KG1 (cell line): ENCODE measurements around the gene SPEM1.
A peak's percentile ranks its signal among the peaks of the same experiment; 100 is the strongest.

Source experiments
- DNase-seq: peaks from one replicate; lab custom pipeline; 2025; lab: John Stamatoyannopoulos, UW

Gene SPEM1

DNA sequence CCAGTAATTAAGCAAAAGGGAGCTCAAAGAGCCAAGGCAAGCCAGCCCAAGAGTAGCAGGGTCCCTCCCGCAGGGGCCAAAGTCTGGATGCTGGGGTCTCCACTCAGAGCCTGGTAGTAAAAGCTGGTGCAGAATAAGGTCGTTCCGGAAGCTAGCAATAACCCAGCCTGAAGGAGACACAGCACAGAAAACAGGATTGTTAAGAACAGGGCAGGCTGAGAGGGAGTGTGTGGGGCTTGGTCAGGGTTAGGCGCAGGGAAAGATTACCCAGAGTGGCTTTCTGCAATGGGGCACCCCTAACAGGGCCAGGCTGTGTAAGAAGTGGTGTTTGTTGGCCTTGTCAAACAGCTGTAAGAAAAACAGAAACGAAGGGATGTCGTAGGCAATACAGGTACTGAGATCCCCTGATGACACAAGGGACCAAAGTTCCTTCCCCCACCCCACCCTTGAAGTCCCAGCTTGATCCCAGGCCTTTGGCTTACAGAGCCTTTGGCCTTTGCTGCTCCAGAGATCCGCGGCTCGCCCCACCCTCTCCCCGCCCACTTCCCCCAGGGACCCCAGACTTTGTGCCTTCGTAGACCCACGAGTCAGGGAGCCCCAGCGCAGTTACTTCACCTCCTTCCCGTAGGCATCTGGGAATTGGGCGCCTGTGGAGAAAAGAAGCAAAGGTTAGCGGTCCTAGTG, 16.9 kb upstream of the SPEM1 start:
- no peak for DNase-seq

DNA sequence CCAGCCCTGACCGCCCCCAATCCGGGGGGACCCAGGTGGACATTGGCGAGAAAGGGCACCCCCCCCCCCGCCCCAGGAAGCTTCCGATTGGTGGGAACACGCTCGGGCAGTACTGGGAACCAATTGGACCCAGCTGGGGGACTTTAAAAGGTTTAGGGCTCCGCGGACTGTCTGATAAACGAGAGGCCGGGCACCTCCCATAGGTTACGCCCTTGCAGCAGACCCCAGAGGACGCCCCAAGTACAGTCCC, 16.5 kb upstream of the SPEM1 start:
- DNase-seq = no peak

DNA sequence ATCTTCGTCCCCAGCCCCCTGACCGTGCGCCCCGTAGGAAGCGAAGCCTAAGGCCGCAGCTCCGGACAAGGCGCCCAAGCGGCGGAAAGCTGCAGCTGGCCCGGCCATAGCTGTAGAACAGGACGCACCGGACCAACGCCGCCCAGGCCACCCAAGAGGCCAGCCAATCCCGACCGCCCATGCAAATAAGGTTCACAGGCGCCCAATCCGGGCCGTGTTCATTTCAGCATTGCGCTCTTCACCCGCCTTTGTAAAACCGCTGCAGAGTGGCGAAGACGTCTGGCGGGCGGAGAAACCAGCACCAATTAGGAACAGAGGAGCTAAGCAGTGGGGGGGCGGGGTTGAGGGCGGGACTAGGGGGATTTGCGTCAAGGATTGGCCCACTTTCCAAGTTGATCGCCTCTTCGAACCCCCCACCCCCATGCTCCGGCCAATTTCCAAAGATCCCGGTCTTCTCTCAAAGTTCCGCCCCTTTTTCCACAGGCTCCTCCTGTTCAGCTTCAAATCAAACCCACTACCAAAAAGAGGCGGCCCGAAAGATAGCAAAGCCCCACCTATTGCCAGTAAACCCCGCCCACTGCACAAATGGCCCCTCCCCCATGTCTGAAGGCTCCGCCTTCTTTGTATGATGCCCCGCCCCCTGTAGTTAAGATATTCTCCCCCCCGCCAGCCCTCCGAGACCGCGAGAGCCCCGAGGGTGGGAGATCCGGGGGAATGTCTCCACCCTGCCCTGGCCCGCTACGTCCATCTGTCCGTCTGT, 16.0 kb upstream of the SPEM1 start, which contains the start of gene TMEM256:
TMEM256 (minus strand) TSS at position 121 of the 760 bp plus-strand sequence; CDS start at position 108, 13 bp downstream.
- peak; percentile 72 for DNase-seq

DNA sequence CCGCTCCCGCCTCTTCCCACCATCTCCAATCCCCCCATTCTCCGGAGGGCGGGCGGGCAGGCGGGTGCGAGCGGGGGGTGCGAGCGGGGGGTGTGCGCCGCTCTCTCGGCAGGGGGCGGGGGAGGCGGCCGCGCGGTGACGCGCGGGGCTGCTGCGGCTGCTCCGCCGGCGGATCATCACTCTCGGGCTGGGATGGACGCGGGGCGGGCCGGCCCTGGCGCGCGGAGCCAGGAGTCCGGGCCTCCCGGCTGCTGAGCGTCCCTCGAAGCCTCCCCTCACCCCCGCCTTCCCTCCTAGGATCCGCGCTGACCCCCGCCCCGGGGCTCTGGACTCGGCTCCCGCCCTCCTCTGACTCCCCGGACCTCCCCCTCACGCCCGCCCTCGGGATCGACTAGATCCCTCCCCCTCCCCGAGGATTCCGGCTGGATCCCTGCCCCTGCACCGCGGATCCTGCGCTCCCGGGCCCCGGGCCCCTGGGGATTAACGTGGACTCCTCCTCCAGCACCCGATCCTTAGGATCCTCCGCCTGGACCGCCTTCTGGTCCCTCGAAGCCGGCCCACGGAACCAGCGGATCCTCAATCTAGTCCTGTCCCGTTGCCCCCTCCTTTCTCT, 15.3 kb upstream of the SPEM1 start:
- no peak for DNase-seq

DNA sequence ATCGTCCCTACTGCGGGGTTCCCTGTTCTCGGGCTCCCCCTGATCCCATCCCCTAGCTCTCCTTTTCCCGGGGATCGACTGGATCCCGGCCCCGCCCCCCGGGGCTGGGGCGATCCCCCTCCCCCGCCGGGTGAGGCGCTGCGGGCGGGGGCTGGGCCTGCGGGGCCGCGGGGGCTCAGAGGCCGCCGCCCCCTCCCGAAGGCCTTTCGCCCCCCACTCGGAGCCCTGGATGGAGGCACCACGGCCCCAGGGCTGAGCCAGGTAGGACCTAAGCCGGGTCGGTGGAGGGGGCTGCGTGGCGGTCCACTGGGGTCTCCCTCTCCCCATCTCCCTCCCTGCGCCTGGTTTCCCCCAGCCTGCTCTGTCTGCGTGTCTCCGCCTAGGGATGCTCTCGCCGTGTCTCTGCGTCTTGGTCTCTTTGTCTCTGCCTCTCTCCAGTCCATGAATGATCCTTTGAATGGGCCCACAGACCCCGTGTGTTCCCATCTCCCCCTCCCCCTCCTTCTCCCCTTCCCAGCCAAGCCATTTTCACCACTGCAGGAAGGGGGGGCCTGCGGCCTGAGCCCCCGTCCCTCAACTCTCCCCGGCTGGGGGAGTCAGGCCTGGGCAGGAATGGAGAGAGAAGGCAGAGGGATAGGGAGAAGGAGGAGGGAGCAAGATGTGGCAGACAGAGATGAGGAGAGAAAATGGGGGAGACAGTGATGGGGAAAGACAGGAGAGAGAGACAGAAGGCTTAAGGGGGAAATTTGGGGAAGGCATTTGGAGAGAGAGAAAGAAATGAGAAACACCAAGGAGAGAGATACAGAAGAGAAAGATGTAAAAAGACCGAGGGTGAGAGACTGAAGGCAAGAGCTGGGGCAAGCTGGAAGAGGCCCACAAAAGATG, 14.5 kb upstream of the SPEM1 start:
- no peak for DNase-seq

DNA sequence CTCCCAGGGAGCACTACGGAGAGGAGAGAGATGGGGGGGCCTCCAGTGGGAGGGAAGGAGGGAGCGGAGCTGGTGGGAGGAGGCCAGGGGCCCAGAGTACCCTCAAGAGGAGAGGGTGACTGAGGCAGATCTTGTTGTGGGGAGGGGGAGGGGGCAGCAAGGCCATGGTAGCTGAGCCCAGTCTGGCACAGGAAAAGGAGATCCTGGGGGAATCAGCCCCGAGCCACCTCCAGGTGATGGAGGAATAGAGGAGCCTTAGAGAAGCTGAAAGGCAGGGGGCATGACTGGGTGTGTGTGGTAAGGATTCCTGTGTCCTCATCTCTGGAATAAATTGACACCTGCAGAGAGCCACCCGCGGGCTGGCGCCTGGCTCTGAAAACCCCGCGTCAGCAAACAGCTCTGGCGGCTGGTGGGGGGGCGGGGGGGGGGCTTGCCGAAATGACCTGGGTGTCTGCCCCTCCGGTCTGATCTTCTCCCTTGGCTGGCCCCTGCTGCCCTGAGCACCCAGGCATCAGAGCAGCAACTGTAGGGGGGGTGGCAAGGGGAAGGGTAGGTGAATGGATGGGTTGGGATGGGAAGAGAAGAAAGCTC, 13.8 kb upstream of the SPEM1 start:
- DNase-seq = no peak

DNA sequence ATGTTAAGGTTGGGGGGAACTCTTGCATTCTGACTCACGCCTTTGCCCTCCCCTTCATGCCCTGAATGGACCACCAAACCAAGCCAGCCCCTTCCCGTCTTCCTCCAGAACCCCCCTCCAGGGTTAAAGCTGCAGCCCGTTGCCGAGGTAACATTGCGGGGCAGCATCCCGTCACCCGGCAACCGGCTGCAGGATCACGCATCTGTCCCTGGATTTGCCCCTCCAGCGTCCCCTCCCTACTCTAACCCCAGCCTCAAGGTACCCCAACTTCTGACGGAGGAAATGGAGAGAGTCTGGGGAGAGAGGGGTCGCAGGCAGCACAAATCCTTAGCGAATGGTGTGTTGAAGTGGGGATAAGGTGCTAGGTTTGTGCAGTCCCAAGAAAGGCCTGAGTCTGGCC, 13.0 kb upstream of the SPEM1 start:
- DNase-seq = no peak

DNA sequence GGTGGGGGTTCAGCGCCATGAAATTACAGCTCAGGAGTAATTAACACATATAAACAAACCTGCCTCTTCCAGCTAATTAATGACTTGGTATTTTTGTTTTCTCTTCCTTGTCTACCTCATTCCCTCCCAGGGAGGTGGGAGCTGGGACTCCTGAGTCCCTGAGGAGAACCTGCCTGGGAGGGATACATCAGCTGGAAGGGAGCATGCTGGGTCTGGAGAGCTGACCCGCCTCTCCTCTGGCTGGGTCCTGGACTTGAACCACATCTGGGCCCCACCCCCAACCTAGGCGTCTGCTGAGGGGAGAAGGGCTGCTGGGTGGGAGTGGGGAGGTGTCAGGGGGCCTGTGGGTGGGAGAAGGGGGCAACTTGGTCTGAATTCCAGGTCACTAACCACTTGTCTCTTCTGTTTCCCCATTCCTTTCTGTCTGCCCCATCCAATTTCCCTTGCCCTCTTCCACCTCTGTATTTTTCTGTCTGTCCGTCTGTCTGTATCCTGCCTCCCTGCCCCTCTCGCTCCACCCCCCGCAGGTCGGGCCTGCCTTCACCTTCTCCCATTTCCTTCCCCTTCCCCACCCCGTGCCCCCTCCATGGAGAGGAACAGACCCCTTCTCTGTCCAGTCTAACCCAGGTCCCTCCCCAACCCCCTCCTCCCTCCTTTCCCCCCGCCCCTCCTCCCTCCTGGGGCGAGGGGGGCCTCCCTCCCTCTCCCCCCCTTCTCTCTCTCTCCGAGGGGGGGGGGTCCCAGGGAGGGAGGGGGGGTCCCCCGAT, 12.5 kb upstream of the SPEM1 start, which contains the start of gene NLGN2:
NLGN2 (plus strand) TSS at position 361 of the 767 bp plus-strand sequence. CDS start 411 bp downstream, outside the sequence.
- DNase-seq = no peak

DNA sequence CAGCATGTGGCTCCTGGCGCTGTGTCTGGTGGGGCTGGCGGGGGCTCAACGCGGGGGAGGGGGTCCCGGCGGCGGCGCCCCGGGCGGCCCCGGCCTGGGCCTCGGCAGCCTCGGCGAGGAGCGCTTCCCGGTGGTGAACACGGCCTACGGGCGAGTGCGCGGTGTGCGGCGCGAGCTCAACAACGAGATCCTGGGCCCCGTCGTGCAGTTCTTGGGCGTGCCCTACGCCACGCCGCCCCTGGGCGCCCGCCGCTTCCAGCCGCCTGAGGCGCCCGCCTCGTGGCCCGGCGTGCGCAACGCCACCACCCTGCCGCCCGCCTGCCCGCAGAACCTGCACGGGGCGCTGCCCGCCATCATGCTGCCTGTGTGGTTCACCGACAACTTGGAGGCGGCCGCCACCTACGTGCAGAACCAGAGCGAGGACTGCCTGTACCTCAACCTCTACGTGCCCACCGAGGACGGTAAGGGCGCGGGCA, 11.8 kb upstream of the SPEM1 start:
- DNase-seq = no peak

DNA sequence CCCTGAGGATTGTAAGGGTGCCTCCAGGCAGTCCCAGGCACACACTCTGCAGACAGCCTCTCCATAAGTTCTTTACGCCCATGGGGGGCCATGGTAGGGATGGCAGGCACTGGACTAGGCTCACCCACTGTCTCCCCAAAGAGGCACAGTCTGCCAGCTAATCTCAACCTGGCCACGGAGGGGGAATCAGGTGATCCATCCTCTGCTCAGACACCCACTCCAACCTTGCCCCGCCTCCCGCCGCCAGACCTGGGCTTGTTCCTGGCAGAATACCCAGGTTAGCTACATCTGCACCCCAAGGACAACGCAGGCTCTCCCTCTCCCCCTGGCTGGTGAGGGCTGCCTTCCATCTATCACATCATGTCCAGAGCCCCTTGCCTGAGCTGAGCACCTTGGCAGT, 11.3 kb upstream of the SPEM1 start:
- DNase-seq = no peak

DNA sequence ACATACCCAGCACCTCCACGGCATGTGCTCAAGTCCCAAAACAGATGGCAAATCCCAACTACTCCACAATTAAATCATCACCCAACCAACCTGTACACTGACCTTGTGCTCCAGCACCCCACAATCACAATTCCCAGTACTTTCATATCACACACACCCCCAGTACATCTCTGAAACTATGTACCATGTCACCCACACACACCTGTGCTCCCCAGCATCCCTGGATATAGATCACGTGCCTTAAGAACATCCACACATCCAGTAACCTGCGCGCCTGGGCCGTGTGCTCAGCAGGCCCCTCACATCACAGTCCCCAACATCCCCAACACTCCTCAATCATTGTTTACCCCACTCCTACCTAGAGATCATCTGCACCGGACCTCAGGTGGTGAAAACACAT, 10.4 kb upstream of the SPEM1 start:
- no peak for DNase-seq

DNA sequence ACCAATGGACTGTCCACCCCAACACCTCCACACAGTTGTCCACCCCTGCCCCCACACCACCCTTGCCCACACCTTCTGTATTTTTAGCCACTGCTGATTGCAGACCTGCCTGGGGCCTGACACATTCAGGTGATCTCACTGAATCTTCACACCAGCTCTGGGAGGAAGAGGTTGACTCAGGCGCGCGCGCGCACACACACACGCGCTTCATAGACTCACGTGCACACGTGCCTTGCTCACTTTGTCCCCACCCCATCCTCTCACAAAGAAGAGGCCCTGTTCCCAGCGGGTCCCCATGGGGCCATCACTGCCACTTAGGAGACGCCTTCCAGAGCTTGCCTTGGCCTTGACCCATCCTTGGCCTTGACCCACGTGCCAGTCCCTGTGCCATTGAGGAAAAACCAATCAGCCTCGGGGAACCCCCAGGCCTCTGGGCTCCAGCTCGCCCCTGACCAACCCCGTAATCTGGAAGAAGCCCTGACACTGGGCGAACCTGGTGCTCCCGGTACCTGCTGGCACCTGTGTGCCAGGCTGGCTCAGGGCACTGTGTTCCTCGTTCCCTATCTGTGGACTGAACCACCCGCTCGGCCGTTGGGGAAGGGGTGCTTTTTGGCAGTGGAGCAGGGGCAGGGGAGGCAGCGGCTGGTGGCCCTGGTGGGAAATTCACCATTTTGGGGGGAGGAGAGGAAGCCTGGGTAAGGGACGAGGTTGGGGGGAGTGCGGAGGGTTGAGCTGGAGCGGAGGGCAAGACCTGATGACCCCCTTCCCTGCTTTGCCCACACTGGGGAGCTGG, 9.3 kb upstream of the SPEM1 start:
- no peak for DNase-seq

DNA sequence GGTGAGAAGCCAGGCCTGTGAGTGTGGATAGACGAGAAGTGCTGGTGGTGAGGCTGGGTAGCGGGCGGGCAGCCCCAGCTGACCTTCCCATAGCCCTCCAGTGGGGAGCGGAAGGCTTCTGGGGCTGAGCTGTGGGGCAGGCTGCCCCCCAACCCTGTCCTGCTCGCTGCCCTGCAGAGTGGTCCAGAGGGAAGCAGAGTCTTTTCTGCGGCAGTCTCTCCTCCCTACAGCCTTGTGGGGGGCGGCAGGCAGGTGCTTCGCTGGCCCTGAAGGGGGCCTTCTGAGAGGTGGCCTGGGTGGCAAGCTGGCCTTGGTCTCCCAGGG, 8.7 kb upstream of the SPEM1 start:
- DNase-seq = no peak

DNA sequence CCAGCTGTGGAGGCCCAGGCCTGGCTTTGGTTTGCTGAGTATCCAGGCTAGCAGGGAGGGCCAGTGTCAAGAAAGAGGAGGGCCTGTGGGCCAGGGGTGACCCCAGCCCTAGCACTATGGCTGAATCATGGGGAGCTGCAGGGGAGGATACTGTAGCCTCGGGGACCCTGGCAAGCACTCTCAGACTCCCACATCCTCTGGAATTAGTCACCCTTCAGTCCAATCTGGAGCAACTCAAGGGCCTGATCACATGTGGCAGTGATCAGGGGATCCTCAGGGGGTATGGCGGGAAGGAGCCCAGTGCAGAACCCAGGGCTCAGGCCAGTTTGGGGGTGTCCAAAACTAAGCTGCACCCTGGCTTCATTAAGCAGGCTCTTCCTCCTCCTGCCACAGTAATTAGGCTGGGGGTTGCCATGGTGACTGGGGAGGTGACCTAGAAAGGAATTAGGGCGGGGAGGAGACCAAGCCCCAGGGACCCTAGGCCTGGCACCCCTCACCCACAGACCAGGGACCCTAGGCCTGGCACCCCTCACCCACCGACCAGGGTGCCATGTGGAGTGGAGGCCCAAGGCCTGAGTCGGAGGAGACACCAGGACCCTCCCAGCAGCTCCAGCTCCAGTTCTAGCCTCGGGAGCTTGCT, 6.7 kb upstream of the SPEM1 start:
- no peak for DNase-seq

DNA sequence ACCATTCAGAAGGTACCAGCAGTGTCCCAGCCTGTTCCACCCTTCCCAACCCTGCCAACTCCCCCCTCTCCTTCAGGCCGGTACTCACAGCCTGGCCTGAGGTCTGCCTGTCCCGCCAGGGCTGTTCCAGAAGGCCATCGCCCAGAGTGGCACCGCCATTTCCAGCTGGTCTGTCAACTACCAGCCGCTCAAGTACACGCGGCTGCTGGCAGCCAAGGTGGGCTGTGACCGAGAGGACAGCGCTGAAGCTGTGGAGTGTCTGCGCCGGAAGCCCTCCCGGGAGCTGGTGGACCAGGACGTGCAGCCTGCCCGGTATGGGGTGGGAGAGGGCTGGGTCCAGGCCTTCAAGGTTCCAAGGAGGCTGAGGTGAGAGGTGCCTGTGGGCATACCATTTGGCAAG, 5.3 kb upstream of the SPEM1 start:
- no peak for DNase-seq

DNA sequence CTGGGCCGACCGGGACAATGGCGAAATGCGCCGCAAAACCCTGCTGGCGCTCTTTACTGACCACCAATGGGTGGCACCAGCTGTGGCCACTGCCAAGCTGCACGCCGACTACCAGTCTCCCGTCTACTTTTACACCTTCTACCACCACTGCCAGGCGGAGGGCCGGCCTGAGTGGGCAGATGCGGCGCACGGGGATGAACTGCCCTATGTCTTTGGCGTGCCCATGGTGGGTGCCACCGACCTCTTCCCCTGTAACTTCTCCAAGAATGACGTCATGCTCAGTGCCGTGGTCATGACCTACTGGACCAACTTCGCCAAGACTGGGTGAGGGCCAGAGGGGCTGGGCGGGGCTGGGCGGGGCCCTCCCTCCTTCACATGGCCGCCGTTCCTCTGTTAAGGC, 4.3 kb upstream of the SPEM1 start:
- DNase-seq = no peak

DNA sequence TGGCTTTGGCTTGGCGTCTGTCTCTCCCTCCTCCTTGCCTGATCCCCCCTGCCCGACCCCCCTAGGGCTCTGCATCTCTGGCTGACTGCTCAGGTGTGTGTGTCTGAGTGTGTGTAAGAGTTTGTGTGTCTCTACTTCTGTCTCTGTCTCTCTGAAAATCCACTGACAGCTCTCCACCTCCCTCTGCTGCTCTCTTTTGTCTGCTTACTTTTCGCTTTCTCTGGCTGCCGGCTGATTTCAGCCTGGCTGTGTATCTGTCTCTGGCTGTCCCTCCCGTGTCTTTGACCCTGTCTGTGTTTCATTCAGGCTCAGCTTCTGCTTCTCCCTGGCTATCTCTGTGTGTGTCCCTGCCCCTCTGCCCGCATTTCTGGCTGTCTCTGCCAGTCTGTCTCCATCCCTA, 3.8 kb upstream of the SPEM1 start:
- no peak for DNase-seq

DNA sequence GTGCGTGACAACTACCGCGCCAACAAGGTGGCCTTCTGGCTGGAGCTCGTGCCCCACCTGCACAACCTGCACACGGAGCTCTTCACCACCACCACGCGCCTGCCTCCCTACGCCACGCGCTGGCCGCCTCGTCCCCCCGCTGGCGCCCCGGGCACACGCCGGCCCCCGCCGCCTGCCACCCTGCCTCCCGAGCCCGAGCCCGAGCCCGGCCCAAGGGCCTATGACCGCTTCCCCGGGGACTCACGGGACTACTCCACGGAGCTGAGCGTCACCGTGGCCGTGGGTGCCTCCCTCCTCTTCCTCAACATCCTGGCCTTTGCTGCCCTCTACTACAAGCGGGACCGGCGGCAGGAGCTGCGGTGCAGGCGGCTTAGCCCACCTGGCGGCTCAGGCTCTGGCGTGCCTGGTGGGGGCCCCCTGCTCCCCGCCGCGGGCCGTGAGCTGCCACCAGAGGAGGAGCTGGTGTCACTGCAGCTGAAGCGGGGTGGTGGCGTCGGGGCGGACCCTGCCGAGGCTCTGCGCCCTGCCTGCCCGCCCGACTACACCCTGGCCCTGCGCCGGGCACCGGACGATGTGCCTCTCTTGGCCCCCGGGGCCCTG, 3.0 kb upstream of the SPEM1 start:
- DNase-seq = no peak

DNA sequence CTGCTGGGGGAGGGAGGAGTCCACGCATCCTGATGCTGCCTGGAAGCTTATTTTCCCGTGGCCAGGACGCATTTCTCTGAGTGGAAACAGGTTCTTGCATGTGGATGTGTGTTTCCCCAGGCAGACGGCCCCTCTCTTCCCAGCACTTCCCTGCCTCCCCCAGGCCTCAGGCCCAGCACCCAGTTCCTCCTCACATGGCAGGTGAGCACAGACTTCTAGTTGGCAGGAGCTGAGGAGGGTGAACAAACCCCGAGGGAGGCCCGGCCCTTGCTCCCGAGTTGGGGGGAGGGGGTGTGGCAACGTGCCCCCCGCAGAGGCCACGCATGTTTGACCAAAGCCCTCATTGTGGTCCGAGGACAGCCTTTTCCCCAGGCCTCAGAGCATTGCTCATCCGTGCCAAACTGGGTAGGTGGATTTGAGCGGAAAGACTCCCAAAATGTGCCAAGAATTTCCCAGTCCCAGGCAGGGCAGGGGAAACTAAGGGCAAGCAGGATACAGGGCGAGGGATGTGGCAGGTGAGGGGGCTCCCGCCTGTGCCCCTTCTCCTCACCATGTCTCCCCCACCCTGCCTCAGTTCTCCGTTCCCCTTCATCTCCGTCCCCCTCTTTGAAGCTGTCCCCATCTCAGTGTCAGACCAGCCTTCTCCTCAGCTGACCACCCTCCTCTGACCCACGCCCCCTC, 1.5 kb upstream of the SPEM1 start:
- DNase-seq = no peak
